GM19099 (cell line): Measurements from ENCODE around the gene SSC5D.

Experiments
- POLR2A ChIP-seq: IDR thresholded peaks from 3 replicates; pipeline ENCODE4 v1.6.1; 2011; ENCODE audit warnings: low read depth; ENCODE audit not compliant: insufficient read length; ENCODE audit errors: extremely low read depth

The SSC5D gene

GRCh38 chr19:55488986-55489710 lies 912 bp downstream of the SSC5D start:
- TF ChIP-seq POLR2A: no peak

- no peak for TF ChIP-seq POLR2A
Observed at GRCh38 chr19:55489711-55490477, 1.7 kb downstream of the SSC5D start.

DNA sequence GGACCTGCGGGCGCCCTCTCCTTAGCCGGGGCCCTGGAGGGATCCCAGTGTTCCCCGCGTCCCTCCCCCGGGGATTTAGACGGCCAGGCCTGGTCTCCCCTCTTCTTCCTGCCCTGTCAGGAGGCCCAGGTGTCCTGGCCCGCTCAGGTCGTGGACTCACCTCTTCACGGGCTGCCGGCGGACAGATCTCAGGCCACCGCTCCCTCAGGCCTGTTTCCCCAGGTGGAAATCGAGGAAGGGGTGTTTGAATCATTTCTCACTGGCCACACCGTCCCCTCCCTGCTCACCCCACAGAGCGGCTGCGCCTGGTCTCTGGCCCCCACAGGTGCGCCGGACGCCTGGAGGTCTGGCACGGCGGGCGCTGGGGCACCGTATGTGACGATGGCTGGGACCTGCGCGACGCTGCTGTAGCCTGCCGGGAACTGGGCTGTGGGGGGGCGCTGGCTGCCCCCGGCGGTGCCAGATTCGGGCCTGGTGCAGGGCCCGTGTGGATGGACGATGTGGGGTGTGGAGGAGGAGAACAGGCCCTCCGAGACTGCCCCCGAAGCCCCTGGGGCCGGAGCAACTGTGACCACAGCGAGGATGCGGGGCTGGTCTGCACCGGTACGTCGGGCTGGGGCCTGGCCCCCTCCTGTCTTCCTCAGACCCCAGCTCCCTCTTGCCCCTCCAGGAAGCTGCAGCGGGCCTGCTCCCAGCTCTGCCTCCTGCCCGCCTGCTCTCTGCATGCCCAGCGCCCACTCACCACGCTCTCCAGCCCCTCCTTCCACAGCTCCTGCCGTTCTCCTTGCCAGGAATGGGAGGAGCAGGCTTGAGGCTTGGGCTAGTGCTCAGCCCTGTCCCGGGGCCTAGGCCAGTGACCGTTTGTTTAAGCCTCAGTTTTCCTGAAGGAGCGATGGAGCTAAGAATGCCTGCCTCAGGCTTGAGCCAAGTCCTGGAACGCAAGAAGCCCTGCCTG lies 2.5 kb downstream of the SSC5D start:
- TF ChIP-seq POLR2A: no peak

GRCh38 chr19:55491546-55492360 lies 3.5 kb downstream of the SSC5D start:
- no peak for TF ChIP-seq POLR2A

DNA sequence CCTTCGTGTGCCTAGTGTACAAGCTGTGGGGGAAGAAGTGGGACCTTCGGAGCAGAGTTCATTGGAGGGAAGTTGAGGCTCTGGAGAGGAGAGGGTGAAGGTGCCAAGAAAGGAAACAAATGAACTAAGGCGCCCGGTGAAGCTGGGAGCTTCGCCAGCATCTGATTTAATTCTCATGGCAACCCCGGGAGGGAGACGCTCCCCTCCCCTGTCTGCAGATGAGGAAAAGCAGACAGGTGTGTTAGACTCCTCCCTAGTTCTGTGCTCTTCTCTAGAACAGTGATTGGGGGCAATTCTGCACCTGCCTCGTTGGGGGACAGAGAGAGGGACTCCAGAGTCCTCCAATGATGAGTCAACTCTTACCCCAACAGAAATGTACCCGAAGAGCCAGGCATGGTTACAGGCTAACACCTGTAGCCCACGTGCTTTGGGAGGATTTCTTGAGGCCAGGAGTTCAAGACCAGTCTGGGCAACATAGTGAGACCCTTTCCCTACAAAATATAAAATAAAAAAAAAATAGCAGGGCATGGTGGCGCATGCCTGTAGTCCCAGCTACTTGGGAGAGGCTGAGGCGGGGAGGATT lies 4.2 kb downstream of the SSC5D start:
- no peak for TF ChIP-seq POLR2A

GRCh38 chr19:55493052-55493644 lies 4.9 kb downstream of the SSC5D start:
- TF ChIP-seq POLR2A: no peak

DNA sequence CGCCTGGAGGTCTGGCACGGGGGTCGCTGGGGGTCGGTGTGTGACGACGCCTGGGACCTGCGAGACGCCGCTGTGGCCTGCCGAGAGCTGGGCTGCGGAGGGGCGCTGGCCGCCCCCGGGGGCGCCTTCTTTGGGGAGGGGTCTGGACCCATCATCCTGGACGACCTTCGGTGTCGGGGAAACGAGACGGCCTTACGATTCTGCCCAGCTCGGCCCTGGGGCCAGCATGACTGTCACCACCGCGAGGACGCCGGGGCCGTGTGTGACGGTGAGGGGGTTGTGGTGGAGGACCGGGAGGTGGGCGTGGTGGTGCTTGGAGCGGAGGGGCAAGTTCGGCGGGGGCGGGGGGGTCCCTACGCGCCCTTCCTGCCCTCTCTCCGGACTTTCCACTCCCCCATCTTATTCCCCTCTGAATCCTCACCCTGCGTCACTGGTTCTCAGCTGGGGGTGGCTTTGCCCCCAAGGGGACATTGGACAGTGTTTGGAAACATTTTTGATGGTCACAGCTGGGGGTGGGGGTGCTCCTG lies 5.5 kb downstream of the SSC5D start:
- no peak for TF ChIP-seq POLR2A

GRCh38 chr19:55494172-55494761 lies 6.0 kb downstream of the SSC5D start:
- no peak for TF ChIP-seq POLR2A

- no peak for TF ChIP-seq POLR2A
Observed at GRCh38 chr19:55495646-55496349, 7.6 kb downstream of the SSC5D start.

- TF ChIP-seq POLR2A: no peak
Observed at GRCh38 chr19:55497763-55498162, 9.5 kb downstream of the SSC5D start.

GRCh38 chr19:55498246-55498840 lies 10.1 kb downstream of the SSC5D start:
- no peak for TF ChIP-seq POLR2A

DNA sequence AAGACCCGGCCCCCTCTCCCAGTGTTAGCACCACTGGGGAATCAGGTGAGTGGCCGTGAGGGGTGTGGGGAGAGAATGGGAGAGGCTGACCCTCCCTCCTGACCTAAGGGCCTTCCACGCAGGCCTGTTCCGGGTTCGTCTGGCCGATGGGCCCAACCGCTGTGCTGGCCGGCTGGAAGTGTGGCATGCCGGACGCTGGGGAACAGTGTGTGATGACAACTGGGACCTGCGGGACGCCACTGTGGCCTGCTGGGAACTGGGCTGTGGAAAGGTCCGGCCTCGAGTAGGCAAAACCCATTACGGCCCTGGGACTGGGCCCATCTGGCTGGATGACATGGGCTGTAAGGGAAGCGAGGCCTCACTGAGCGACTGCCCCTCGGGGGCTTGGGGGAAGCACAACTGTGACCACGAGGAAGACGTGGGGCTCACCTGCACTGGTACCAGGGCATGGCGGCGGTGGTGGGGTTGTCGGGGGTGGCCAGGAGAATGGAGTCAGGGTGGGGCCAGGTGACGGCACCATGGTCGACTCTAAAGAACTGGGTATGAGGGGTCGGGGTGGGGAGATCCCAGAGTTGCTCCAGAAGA lies 12.2 kb downstream of the SSC5D start:
- no peak for TF ChIP-seq POLR2A
